Mononuclear cell (primary cell): ENCODE measurements around the gene TXLNG. TPM values are rescaled to one million over a fixed set of nuclear protein-coding genes. Genes with fewer than 3 reads are reported as not detected.
"Not testable (repeated sequence)": the region's sequence is repeated elsewhere in the genome, so short reads cannot be mapped to it uniquely, and the experiment has no call there.

ENCODE experiments used
- H3K27me3 ChIP-seq: 2 replicates; pipeline ENCODE4 v1.6.0; 2011; ENCODE audit warnings: low read length, control low read depth; ENCODE audit not compliant: insufficient read depth
- H3K4me1 ChIP-seq: 2 replicates; pipeline ENCODE4 v1.5.1; 2011; ENCODE audit warnings: mild to moderate bottlenecking, low read length, control low read depth; ENCODE audit not compliant: insufficient read depth
- H3K4me3 ChIP-seq: 2 replicates; pipeline ENCODE4 v1.5.1; 2011; ENCODE audit warnings: mild to moderate bottlenecking, low read length, moderate library complexity
- H3K9me3 ChIP-seq: 2 replicates; pipeline ENCODE4 v1.5.1; 2011; ENCODE audit warnings: low read depth, mild to moderate bottlenecking, control low read depth, low read length
- total RNA-seq: library from RNA; depleted of rRNA; stranded (reverse); fragments of >200 nt; gene quantifications from one replicate; pipeline ENCODE4 v1.2.3, GENCODE V29; 2012

Gene TXLNG
- total RNA-seq, 1 donor = 17.9 TPM

DNA sequence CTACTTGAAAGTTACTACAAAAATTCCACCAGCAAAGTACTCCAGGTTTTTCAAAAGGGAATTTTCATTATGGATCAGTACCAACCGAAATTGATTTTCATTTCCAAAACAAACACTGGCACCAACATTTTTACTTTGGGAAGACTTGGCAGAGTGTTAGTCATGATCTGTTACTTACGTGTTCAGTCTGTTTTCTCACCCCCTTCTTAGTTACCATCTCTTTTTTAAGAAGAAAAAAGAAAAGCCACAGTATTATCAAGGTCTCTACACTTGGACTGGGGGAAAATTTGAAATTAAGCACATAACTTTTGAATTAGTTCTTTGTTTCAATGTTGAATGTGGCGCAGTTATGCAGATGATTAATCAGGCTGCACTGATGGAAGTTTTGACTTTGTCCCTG is 56.4 kb downstream of the TXLNG start:
- no peaks in the 10 kb centered on the region for H3K9me3 ChIP-seq
- H3K4me1 ChIP-seq = no peaks in the 10 kb centered on the region
- H3K27me3 ChIP-seq = no peaks in the 10 kb centered on the region
- H3K4me3 ChIP-seq = no peak overlapping the region

DNA sequence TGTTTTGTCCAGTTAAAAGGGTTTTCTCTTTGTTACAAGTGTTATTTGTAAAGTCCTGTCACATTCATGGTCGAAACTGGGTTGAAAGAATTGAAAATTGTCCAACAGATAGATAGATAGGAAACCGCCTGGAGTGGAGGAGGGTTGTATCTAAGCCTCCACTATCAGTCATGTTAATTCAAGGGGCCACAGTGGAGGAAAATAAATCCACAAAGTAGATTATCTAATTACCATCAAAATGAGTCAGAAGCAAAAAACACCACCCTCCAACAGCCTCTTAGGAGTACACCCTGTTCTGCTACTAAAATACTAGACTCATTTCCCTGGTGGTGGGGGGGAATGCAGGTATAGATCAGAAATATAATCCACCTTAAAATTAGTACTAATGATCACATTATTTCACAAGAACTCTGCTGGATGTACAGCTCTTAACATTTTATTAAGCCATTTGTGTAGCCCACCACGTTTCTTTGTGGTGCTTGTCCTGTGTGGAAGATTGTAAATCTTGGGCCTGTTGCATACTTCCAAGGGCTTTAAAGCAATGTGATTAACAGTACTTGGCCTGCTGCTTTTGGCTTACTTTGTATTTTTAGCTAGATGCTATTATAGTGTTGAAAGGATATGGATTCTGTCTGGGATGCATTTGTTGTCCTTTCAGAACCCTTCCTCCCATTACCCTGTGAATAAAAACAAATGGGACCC is 57.1 kb downstream of the TXLNG start:
- no peaks in the 10 kb centered on the region for H3K4me1 ChIP-seq
- no peaks in the 10 kb centered on the region for H3K9me3 ChIP-seq
- H3K27me3 ChIP-seq = no peaks in the 10 kb centered on the region
- H3K4me3 ChIP-seq = no peak overlapping the region

DNA sequence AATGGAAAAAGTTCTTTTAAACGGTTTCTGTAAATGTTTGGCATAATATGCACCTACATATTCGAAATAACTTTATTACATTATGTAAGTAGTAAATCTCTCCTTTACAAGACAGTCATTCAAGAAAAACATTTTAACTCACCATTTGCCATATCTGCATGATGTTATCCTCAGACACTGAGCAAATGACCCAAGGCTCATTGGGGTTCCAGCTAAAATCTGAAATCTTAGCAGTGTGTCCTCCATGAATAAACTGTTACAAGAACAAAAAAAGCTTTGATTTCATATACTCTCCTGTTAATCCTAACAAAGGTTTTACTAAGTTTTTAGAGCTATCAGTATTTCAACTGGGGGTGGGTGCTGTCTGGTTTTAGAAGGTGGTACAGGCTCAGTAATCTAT is 59.4 kb downstream of the TXLNG start:
- no peak overlapping the region for H3K4me3 ChIP-seq
- no peaks in the 10 kb centered on the region for H3K4me1 ChIP-seq
- no peaks in the 10 kb centered on the region for H3K27me3 ChIP-seq
- H3K9me3 ChIP-seq = no peaks in the 10 kb centered on the region

- Histone ChIP-seq H3K4me1 (no peaks in the 10 kb centered on the region), H3K4me3 (no peak overlapping the region), H3K27me3 (no peaks in the 10 kb centered on the region), H3K9me3 (no peaks in the 10 kb centered on the region)
Observed at GRCh38 chrX:16848541-16848940, 62.3 kb downstream of the TXLNG start.

DNA sequence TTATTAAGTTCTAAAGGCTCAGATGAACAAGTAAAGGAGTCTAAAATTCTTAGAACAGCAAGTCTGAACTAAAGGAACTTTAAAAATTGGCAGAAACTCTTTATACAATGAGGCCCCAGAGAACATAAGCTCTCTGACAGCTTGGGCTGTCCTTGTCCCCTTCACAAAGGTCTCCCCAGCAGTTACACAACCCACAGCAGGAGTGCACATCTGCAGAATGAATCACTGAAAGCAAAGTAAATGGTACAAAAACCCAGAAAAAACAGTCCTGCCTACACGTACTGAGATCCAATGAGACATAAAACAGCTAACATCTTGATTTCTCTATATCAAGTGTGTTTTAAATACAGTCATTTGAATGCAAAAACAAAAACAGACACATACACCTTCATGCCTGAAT is 65.2 kb downstream of the TXLNG start:
- Histone ChIP-seq H3K4me3 (no peak overlapping the region), H3K4me1 (no peaks in the 10 kb centered on the region), H3K27me3 (no peaks in the 10 kb centered on the region), H3K9me3 (no peaks in the 10 kb centered on the region)

GRCh38 chrX:16851827-16852226 is 65.6 kb downstream of the TXLNG start:
- H3K4me3 ChIP-seq = no peak overlapping the region
- no peaks in the 10 kb centered on the region for H3K27me3 ChIP-seq
- no peaks in the 10 kb centered on the region for H3K9me3 ChIP-seq
- H3K4me1 ChIP-seq = no peaks in the 10 kb centered on the region

- H3K27me3 ChIP-seq = no peaks in the 10 kb centered on the region
- no peaks in the 10 kb centered on the region for H3K9me3 ChIP-seq
- no peaks in the 10 kb centered on the region for H3K4me1 ChIP-seq
- H3K4me3 ChIP-seq = no peak overlapping the region
Observed at GRCh38 chrX:16852617-16853179, 66.4 kb downstream of the TXLNG start.

GRCh38 chrX:16853537-16853936 is 67.3 kb downstream of the TXLNG start:
- H3K4me1 ChIP-seq = no peaks in the 10 kb centered on the region
- H3K9me3 ChIP-seq = no peaks in the 10 kb centered on the region
- no peaks in the 10 kb centered on the region for H3K27me3 ChIP-seq
- no peak overlapping the region for H3K4me3 ChIP-seq

- Histone ChIP-seq H3K9me3 (no peaks in the 10 kb centered on the region), H3K4me3 (no peak overlapping the region), H3K27me3 (no peaks in the 10 kb centered on the region)
Observed at GRCh38 chrX:16855363-16856075, 69.3 kb downstream of the TXLNG start.

DNA sequence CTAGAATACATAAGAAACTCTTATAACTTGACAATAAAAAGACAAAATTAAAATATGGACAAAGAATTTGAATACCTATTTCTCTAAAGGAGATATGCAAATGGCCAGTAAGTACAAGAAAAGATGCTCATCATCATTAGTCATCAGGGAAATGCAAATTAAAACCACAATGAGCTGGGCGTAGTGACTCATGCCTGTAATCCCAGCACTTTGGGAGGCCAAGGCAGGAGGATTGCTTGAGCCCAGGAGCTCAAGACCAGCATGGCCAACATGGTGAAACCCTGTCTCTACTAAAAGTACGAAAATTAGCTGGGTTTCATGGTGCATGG is 69.8 kb downstream of the TXLNG start:
- H3K27me3 ChIP-seq, H3K4me1 ChIP-seq, H3K9me3 ChIP-seq, H3K4me3 ChIP-seq: not testable (repeated sequence)

More at GRCh38 chrX:16855363-16856075, 69.3 kb downstream of the TXLNG start:
- H3K4me1 ChIP-seq = no peaks in the 10 kb centered on the region

DNA sequence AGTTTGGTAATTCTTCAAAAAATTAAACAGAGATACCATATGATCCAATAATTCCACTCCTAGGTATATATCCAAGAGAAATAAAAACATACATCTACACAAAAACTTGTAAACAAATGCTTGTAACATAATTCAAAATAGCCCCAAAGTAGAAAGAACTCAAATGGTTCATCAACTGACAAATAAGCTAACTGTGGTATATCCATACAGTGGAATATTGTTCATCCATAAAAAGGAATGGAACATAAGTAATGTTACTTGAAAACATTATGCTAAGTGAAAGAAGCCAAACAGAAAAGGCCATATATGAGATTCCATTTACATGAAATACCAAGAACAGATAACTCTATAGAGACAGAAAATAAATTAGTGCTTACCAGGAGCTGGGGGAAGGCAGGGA is 70.5 kb downstream of the TXLNG start:
- no peaks in the 10 kb centered on the region for H3K9me3 ChIP-seq
- no peaks in the 10 kb centered on the region for H3K27me3 ChIP-seq
- H3K4me3 ChIP-seq = no peak overlapping the region
- H3K4me1 ChIP-seq = no peaks in the 10 kb centered on the region

DNA sequence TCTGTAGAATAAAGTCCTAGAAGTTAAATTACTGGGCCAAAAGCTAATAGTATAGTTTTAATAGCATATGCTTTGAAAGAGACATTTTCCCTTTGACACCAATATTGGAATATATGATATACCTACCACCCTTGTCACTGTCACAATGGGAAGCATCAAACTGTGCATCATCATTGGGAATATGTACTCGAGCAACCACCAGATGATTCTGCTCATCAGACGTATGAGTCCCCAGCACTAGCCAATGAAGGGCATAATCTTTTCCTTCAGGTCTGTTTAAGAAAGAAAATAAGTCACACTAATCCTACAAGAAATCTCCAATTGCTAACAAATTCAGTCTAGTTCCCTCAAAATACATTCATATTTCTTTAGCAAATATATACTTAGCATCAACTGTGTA is 76.6 kb downstream of the TXLNG start:
- Histone ChIP-seq H3K4me1 (peaks cover 3% of the 10 kb centered on the region), H3K9me3 (no peaks in the 10 kb centered on the region), H3K27me3 (no peaks in the 10 kb centered on the region), H3K4me3 (no peak overlapping the region)

DNA sequence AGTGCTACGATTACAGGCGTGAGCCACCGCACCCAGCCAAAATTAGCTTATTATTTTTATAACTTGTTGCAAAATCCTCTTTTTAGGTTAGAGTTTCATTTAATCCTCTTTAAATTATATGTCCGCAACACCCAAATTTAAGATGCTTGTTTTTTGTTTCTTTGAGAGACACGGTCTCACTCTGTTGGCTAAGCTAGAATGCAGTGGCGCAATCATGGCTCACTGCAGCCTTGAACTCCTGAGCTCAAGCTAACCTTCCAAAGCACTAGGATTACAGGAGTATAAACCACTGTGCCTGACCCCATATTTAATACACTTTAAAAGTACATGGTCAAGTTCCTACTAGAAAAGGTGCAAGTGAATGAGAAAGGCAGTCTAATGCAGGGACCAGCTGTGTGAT is 81.7 kb downstream of the TXLNG start:
- no peaks in the 10 kb centered on the region for H3K27me3 ChIP-seq
- H3K9me3 ChIP-seq = no peaks in the 10 kb centered on the region
- H3K4me3 ChIP-seq = no peak overlapping the region
- peaks cover 27% of the 10 kb centered on the region for H3K4me1 ChIP-seq

DNA sequence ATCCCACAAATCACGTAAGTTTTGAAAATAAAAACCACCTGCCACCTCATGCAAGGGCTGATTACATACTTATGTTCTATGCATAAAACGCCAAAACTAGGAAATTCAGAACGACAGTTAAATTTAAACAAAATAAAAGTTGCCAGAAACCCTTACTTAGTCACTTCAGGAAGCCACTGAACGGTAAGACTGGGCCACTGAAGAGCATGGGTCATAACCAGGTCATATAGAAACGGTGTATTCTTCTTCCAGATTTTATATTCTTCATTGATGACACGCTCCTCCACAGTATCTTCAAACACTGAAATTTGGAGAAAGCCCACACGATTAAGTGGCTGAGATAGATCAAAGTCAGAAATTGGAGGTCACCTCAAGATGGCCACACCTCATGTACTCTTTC is 82.7 kb downstream of the TXLNG start:
- Histone ChIP-seq H3K4me3 (peak overlapping the region; percentile 65), H3K9me3 (no peaks in the 10 kb centered on the region), H3K4me1 (peaks cover 27% of the 10 kb centered on the region), H3K27me3 (no peaks in the 10 kb centered on the region)

- Histone ChIP-seq H3K9me3 (no peaks in the 10 kb centered on the region), H3K27me3 (no peaks in the 10 kb centered on the region), H3K4me1 (peaks cover 27% of the 10 kb centered on the region), H3K4me3 (peak overlapping the region; percentile 65)
Observed at GRCh38 chrX:16869393-16870094, 83.3 kb downstream of the TXLNG start.
